KMS-11 (cell line): ENCODE results near the gene HGF.

ENCODE experiments used
- H2AFZ ChIP-seq: fragments of 200-600 bp; sonication (generic); 2 replicates; pipeline ENCODE4 v1.6.1; 2016; ENCODE audit warnings: antibody characterized with exemption, mixed run types, low read depth
- H3K27ac ChIP-seq: fragments of 200-600 bp; sonication (generic); 2 replicates; pipeline ENCODE4 v1.6.1; 2016; ENCODE audit warnings: mild to moderate bottlenecking, mixed run types
- H3K27me3 ChIP-seq: fragments of 200-600 bp; sonication (generic); 2 replicates; pipeline ENCODE4 v1.6.1; 2017; ENCODE audit warnings: mild to moderate bottlenecking, low read depth, mixed run types, moderate library complexity; ENCODE audit not compliant: insufficient read depth
- H3K36me3 ChIP-seq: fragments of 200-600 bp; sonication (generic); 2 replicates; pipeline ENCODE4 v1.6.1; 2017; ENCODE audit warnings: mild to moderate bottlenecking, mixed run types; ENCODE audit not compliant: insufficient read depth
- H3K4me1 ChIP-seq: fragments of 200-600 bp; sonication (generic); 2 replicates; pipeline ENCODE4 v1.6.1; 2016; ENCODE audit warnings: mild to moderate bottlenecking, low read depth, mixed run types; ENCODE audit not compliant: poor library complexity, severe bottlenecking
- H3K4me2 ChIP-seq: fragments of 200-600 bp; sonication (generic); 2 replicates; pipeline ENCODE4 v1.7.0; 2016; ENCODE audit warnings: mild to moderate bottlenecking, mixed run types
- H3K4me3 ChIP-seq: fragments of 200-600 bp; sonication (generic); IDR thresholded peaks from 2 replicates; pipeline ENCODE4 v1.6.1; 2017; ENCODE audit warnings: low read depth, low read length, mixed read lengths; ENCODE audit not compliant: insufficient read depth
- H3K79me2 ChIP-seq: fragments of 200-600 bp; sonication (generic); 2 replicates; pipeline ENCODE4 v1.6.1; 2016; ENCODE audit warnings: low read depth, mixed run types; ENCODE audit not compliant: insufficient read depth
- H3K9ac ChIP-seq: fragments of 200-600 bp; sonication (generic); 2 replicates; pipeline ENCODE4 v1.6.1; 2016; ENCODE audit warnings: mild to moderate bottlenecking, mixed run types
- H4K20me1 ChIP-seq: fragments of 200-600 bp; sonication (generic); 2 replicates; pipeline ENCODE4 v1.6.1; 2016; ENCODE audit warnings: mild to moderate bottlenecking, mixed run types; ENCODE audit not compliant: insufficient read depth
- TF ChIP-seq, protein P1 (sequence below): fragments of 200-600 bp; sonication (generic); conservative IDR thresholded peaks from 2 replicates; pipeline ENCODE4 v1.6.1; 2017; ENCODE audit warnings: low read depth, mild to moderate bottlenecking, antibody characterized with exemption, low read length, moderate library complexity, mixed read lengths

Gene HGF

DNA sequence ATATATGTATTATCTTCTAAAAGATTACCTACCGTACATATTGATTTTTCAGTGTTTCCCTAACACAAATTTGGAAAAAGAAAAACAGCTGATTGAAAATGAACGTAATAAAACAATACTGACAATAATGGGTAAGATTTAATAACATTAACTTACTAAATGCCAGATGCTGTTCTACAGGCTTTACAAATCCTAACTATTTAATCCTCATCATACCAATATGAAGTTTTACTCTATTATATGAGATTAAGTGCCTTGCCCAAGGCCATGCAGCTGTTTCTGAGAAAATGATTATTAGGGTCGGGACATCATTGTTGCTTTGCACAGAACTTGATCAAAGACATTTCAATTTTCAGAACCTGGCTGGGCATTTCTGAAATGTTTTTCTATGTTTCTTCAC lies 104.6 kb downstream of the HGF start:
- Histone ChIP-seq H4K20me1 (no peaks in the 10 kb centered on the region), H3K36me3 (no peaks in the 10 kb centered on the region), H3K79me2 (no peaks in the 10 kb centered on the region), H3K27me3 (no peaks in the 10 kb centered on the region), H3K9ac (no peak overlapping the region), H3K4me1 (peaks cover 16% of the 10 kb centered on the region), H3K4me3 (no peak overlapping the region), H2AFZ (no peak overlapping the region), H3K4me2 (no peak overlapping the region), H3K27ac (no peak overlapping the region)
- TF ChIP-seq, protein P1, sequence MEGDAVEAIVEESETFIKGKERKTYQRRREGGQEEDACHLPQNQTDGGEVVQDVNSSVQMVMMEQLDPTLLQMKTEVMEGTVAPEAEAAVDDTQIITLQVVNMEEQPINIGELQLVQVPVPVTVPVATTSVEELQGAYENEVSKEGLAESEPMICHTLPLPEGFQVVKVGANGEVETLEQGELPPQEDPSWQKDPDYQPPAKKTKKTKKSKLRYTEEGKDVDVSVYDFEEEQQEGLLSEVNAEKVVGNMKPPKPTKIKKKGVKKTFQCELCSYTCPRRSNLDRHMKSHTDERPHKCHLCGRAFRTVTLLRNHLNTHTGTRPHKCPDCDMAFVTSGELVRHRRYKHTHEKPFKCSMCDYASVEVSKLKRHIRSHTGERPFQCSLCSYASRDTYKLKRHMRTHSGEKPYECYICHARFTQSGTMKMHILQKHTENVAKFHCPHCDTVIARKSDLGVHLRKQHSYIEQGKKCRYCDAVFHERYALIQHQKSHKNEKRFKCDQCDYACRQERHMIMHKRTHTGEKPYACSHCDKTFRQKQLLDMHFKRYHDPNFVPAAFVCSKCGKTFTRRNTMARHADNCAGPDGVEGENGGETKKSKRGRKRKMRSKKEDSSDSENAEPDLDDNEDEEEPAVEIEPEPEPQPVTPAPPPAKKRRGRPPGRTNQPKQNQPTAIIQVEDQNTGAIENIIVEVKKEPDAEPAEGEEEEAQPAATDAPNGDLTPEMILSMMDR = no peak

DNA sequence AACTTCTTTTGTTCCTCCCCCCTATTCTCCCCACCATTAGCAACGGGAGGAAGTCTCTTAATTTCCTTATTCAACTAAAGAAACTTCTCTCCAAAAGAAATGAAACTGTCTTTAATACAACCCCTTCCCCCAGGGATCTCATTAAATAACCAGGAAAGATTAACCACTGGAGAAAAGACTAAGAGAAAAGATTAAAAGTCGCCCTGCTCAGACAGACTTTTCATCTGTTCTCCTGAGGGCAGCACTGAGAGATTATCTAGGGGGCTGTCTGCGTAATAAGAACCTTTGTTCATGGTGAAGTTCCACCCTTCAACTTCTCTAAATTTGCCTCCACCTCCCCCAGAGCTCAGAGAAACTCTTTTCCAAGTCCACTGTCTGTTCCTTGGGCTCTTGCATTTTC lies 105.5 kb downstream of the HGF start:
- Histone ChIP-seq H3K27me3 (no peaks in the 10 kb centered on the region), H3K4me3 (no peak overlapping the region), H3K4me2 (no peak overlapping the region), H4K20me1 (no peaks in the 10 kb centered on the region), H3K27ac (no peak overlapping the region), H3K4me1 (peaks cover 25% of the 10 kb centered on the region), H3K9ac (no peak overlapping the region), H2AFZ (no peak overlapping the region), H3K36me3 (no peaks in the 10 kb centered on the region), H3K79me2 (no peaks in the 10 kb centered on the region)
- TF ChIP-seq, protein P1 = no peak

DNA sequence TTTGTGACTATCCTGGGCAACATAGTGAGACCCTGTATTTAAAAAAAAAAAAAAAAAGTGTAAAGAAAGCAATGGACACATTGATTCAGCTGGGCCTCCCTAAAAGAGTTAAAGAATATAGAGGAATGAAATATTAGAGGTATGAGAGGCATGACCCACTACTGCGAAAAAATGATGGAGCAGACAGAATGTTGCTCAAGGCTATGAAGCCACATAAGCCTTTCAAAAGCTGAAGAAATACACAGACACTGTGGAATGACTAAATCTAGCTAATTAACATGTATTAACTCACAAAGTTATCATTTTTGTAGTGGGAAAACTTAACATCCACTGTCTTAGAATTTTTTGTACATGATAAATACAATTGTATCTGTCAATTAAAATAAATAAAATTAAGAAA lies 107.3 kb downstream of the HGF start:
- H3K27ac ChIP-seq = no peak overlapping the region
- H3K27me3 ChIP-seq = no peaks in the 10 kb centered on the region
- no peak overlapping the region for H3K9ac ChIP-seq
- no peaks in the 10 kb centered on the region for H4K20me1 ChIP-seq
- H3K79me2 ChIP-seq = no peaks in the 10 kb centered on the region
- peaks cover 43% of the 10 kb centered on the region for H3K4me1 ChIP-seq
- H3K4me2 ChIP-seq = no peak overlapping the region
- H2AFZ ChIP-seq = no peak overlapping the region
- H3K4me3 ChIP-seq = no peak overlapping the region
- H3K36me3 ChIP-seq = no peaks in the 10 kb centered on the region
- TF ChIP-seq, protein P1 = no peak

DNA sequence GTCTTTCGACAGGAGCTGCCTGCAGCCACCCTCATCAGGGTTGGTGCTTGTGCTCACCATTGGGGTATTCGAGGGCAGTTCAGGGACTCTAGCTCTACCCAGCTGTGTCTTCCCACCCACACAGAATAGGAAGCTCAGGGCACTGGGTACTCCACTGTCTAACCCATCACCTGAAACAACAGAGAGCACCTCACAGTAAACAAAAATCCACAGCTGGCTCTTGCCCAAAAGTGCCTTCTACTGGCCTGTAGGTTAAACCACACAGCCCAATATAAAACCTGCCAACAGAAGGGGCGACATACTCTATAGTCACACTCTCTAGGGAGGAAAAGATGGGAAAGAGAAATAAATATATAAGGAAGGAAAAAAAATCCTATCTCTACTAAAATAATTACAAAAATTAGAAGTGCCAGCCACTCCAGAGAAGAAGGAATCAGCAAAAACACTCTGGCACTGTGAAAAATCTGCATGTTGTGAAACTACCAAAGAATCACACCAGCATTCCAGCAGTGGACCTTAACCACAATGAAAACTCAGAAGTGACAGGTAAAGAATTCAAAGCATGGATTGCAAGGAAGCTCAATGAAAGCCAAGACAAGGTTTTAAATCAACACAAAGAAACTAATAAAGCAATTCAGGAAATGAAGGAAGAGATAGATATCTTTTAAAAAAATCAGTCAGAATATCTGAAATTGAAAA lies 110.0 kb downstream of the HGF start:
- H2AFZ ChIP-seq = peak overlapping the region; percentile 20; the same call in 1 of the 2 replicates
- no peak overlapping the region for H3K9ac ChIP-seq
- H3K36me3 ChIP-seq = no peaks in the 10 kb centered on the region
- no peak overlapping the region for H3K4me3 ChIP-seq
- peak overlapping the region; percentile 63 for H3K4me2 ChIP-seq
- peak overlapping the region; percentile 46; the same call in 1 of the 2 replicates for H3K27ac ChIP-seq
- H3K27me3 ChIP-seq = no peaks in the 10 kb centered on the region
- H4K20me1 ChIP-seq = no peaks in the 10 kb centered on the region
- peaks cover 54% of the 10 kb centered on the region for H3K4me1 ChIP-seq
- TF ChIP-seq, protein P1 = 0 out of 2 replicates have a peak, but pooled peaks have one; percentile 16
- no peaks in the 10 kb centered on the region for H3K79me2 ChIP-seq
